Measurements from ENCODE around the gene GOLGA6L6. TPM values are rescaled to one million over a fixed set of nuclear protein-coding genes. Genes with fewer than 3 reads are reported as not detected.
"Not testable (repeated sequence)": the region's sequence is repeated elsewhere in the genome, so short reads cannot be mapped to it uniquely, and the experiment has no call there.

The GOLGA6L6 gene
- total RNA-seq, 1 donor from 2014 or later: not detected

- H3K4me3 Mint-ChIP-seq; CTCF ChIA-PET; H3K9me3 Mint-ChIP-seq; DNase-seq; H3K27ac Mint-ChIP-seq; H3K27me3 Mint-ChIP-seq; POLR2A ChIA-PET; H3K4me1 Mint-ChIP-seq; ATAC-seq (ENCODE audit: low read depth); intact Hi-C loops (cut with micrococcal nuclease); H3K36me3 Mint-ChIP-seq (ENCODE audit: low read depth): not testable (repeated sequence)
Observed at GRCh38 chr15:20501512-20502222, 39.9 kb downstream of the GOLGA6L6 start.

- intact Hi-C loops (cut with micrococcal nuclease): not testable (repeated sequence)
Observed at GRCh38 chr15:20497781-20498180, 43.8 kb downstream of the GOLGA6L6 start.

GRCh38 chr15:20493035-20493434, 48.6 kb downstream of the GOLGA6L6 start:
- ATAC-seq (ENCODE audit: low read depth); H3K27me3 Mint-ChIP-seq; H3K36me3 Mint-ChIP-seq (ENCODE audit: low read depth): not testable (repeated sequence)

More at GRCh38 chr15:20497781-20498180, 43.8 kb downstream of the GOLGA6L6 start:
- H3K36me3 Mint-ChIP-seq (ENCODE audit: low read depth); POLR2A ChIA-PET; DNase-seq; H3K27ac Mint-ChIP-seq; H3K4me1 Mint-ChIP-seq; CTCF ChIA-PET; H3K4me3 Mint-ChIP-seq; H3K27me3 Mint-ChIP-seq; ATAC-seq (ENCODE audit: low read depth); H3K9me3 Mint-ChIP-seq: not testable (repeated sequence)

GRCh38 chr15:20492598-20492997, 49.0 kb downstream of the GOLGA6L6 start:
- H3K9me3 Mint-ChIP-seq; H3K4me1 Mint-ChIP-seq; H3K27ac Mint-ChIP-seq; POLR2A ChIA-PET; intact Hi-C loops (cut with micrococcal nuclease); H3K4me3 Mint-ChIP-seq; H3K27me3 Mint-ChIP-seq; CTCF ChIA-PET; DNase-seq; H3K36me3 Mint-ChIP-seq (ENCODE audit: low read depth); ATAC-seq (ENCODE audit: low read depth): not testable (repeated sequence)

More at GRCh38 chr15:20493035-20493434, 48.6 kb downstream of the GOLGA6L6 start:
- POLR2A ChIA-PET; H3K27ac Mint-ChIP-seq; H3K4me1 Mint-ChIP-seq; CTCF ChIA-PET; intact Hi-C loops (cut with micrococcal nuclease); H3K4me3 Mint-ChIP-seq; H3K9me3 Mint-ChIP-seq; DNase-seq: not testable (repeated sequence)

- intact Hi-C loops (cut with micrococcal nuclease); CTCF ChIA-PET; H3K27me3 Mint-ChIP-seq; H3K4me1 Mint-ChIP-seq; H3K4me3 Mint-ChIP-seq; ATAC-seq (ENCODE audit: low read depth); H3K27ac Mint-ChIP-seq; POLR2A ChIA-PET; H3K9me3 Mint-ChIP-seq; H3K36me3 Mint-ChIP-seq (ENCODE audit: low read depth); DNase-seq: not testable (repeated sequence)
Observed at GRCh38 chr15:20489320-20489719, 52.3 kb downstream of the GOLGA6L6 start.

All from activated B cell treated with CpG ODN at 0.5 μM for 24 hours (primary cell).